GM12878 (cell line): Measurements from ENCODE around the gene TYRP1. TPM values are rescaled to one million over a fixed set of nuclear protein-coding genes. Genes with fewer than 3 reads are reported as not detected.

Source experiments
- ATAC-seq: fragments of 200-7000 bp; cut with Tn5 transposase; 3 replicates; pipeline ENCODE4 v1.9.1; 2020; ENCODE audit warnings: mild to moderate bottlenecking, moderate library complexity
- BruUV-seq: library from RNA; stranded (reverse); fragments of 400-500 nt; replicated peaks from 2 replicates; lab custom pipeline; 2021; lab: Mats Ljungman, UMichigan
- CTCF ChIA-PET: fragments of 300-600 bp; sonication (Branson Sonifier 250); formaldehyde crosslinking; extraction: SDS; loops from one replicate; lab custom pipeline; 2021; ENCODE audit warnings: inconsistent platforms; lab: Yijun Ruan, JAX
- POLR2A ChIA-PET: fragments of 350-600 bp; formaldehyde crosslinking; extraction: SDS; loops from one replicate; lab custom pipeline; 2021; ENCODE audit warnings: inconsistent platforms; lab: Charles Lee
- RAD21 ChIA-PET: fragments of 300-600 bp; sonication (Branson Sonifier 250); formaldehyde crosslinking; loops from one replicate; lab custom pipeline; 2023; ENCODE audit warnings: antibody characterized with exemption; ENCODE audit not compliant: unreplicated experiment; lab: Charles Lee
- SMC1A ChIA-PET: fragments of 300-600 bp; sonication (Branson Sonifier 250); formaldehyde crosslinking; loops from one replicate; lab custom pipeline; 2023; ENCODE audit not compliant: unreplicated experiment, uncharacterized antibody; lab: Charles Lee
- DNase-seq: peaks from one replicate; pipeline ENCODE4 v3.0.0-alpha.2; 2011; ENCODE audit warnings: low read depth, low spot score
- FAIRE-seq: peaks from 3 replicates; lab custom pipeline; 2011; peaks lifted over from hg19 to GRCh38; lab: Jason Lieb, UNC
- H2AFZ ChIP-seq: 2 replicates; pipeline ENCODE4 v1.6.0; 2011; ENCODE audit warnings: low read depth, low read length, control low read depth; ENCODE audit not compliant: control insufficient read depth
- H3K27ac ChIP-seq: 2 replicates; pipeline ENCODE4 v1.5.1; 2011; ENCODE audit warnings: control low read depth; ENCODE audit not compliant: control insufficient read depth, insufficient read depth
- H3K27me3 ChIP-seq, 2 experiments: replicated peaks in 1 of 2; 2 replicates each; pipeline versions ENCODE4 v1.6.0 to v1.6.1; 2011; ENCODE audit warnings: low read length in 1 of 2; ENCODE audit not compliant: control insufficient read depth in 2 of 2, insufficient read depth in 2 of 2
- H3K36me3 ChIP-seq, 2 experiments: 2 replicates each; pipeline ENCODE4 v1.5.1; 2011; ENCODE audit warnings: low read length in 1 of 2; ENCODE audit not compliant: control insufficient read depth in 2 of 2, insufficient read depth in 2 of 2
- H3K4me1 ChIP-seq: 2 replicates; pipeline ENCODE4 v1.6.1; 2011; ENCODE audit warnings: mild to moderate bottlenecking, low read length, moderate library complexity, mixed read lengths; ENCODE audit not compliant: control insufficient read depth, insufficient read depth
- H3K4me2 ChIP-seq: 2 replicates; pipeline ENCODE4 v1.6.0; 2011; ENCODE audit warnings: control low read depth; ENCODE audit not compliant: control insufficient read depth, insufficient read depth
- H3K4me3 ChIP-seq: fragments of 200-600 bp; sonication (generic); 2 replicates; pipeline ENCODE4 v1.5.1; 2016
- H3K79me2 ChIP-seq: 2 replicates; pipeline ENCODE4 v1.6.0; 2011; ENCODE audit warnings: low read length; ENCODE audit not compliant: control insufficient read depth, insufficient read depth
- H3K9ac ChIP-seq: 2 replicates; pipeline ENCODE4 v1.8.0; 2011; ENCODE audit warnings: low read length, control low read depth, mixed read lengths; ENCODE audit not compliant: control insufficient read depth, insufficient read depth
- H3K9me3 ChIP-seq: replicated peaks from 3 replicates; pipeline ENCODE4 v1.5.1; 2011; ENCODE audit warnings: mild to moderate bottlenecking, low read length; ENCODE audit not compliant: control insufficient read depth, insufficient read depth
- H4K20me1 ChIP-seq: 2 replicates; pipeline ENCODE4 v1.6.0; 2011; ENCODE audit not compliant: control insufficient read depth, insufficient read depth
- BCL11A ChIP-seq: IDR thresholded peaks from 2 replicates; pipeline ENCODE4 v1.6.1; 2011; ENCODE audit warnings: low read depth, low read length
- BHLHE40 ChIP-seq, 2 experiments: fragments of 450-650 bp in 1 of 2; IDR thresholded peaks; 2 replicates each; pipeline ENCODE4 v1.6.1; 2011 to 2017; ENCODE audit warnings: low read depth in 2 of 2, borderline replicate concordance in 1 of 2, improper control_type of control experiment in 1 of 2, low read length in 1 of 2, mild to moderate bottlenecking in 1 of 2
- CEBPZ ChIP-seq: fragments of 150-350 bp; IDR thresholded peaks from 2 replicates; pipeline ENCODE4 v1.6.1; 2016; ENCODE audit warnings: low read depth, low read length
- HDAC2 ChIP-seq: fragments of 200-600 bp; sonication (generic); IDR thresholded peaks from 2 replicates; pipeline ENCODE4 v1.6.1; 2017
- JUND ChIP-seq: IDR thresholded peaks from 2 replicates; pipeline ENCODE4 v1.6.1; 2012; ENCODE audit warnings: low read depth, mild to moderate bottlenecking, low read length, improper control_type of control experiment, moderate library complexity
- MEF2B ChIP-seq: fragments of 450-650 bp; IDR thresholded peaks from 2 replicates; pipeline ENCODE4 v1.6.1; 2018; ENCODE audit warnings: mild to moderate bottlenecking, moderate library complexity; ENCODE audit not compliant: partially characterized antibody, poor library complexity, severe bottlenecking
- NFXL1 ChIP-seq: fragments of 450-650 bp; IDR thresholded peaks from 2 replicates; pipeline ENCODE4 v1.6.1; 2017; ENCODE audit warnings: antibody characterized with exemption, mild to moderate bottlenecking, borderline replicate concordance
- NRF1 ChIP-seq: conservative IDR thresholded peaks from 2 replicates; pipeline ENCODE4 v1.6.1; 2011; ENCODE audit warnings: mild to moderate bottlenecking, low read depth, low read length, improper control_type of control experiment
- PAX8 ChIP-seq: fragments of 450-650 bp; IDR thresholded peaks from 2 replicates; pipeline ENCODE4 v1.6.1; 2017; ENCODE audit warnings: mild to moderate bottlenecking, moderate library complexity
- POLR2AphosphoS5 ChIP-seq: IDR thresholded peaks from 2 replicates; pipeline ENCODE4 v1.6.1; 2011; ENCODE audit warnings: mild to moderate bottlenecking, low read length, inconsistent platforms
- POU2F2 ChIP-seq: IDR thresholded peaks from 3 replicates; pipeline ENCODE4 v1.6.1; 2011; ENCODE audit warnings: low read depth, mild to moderate bottlenecking, low read length, borderline replicate concordance
- RAD21 ChIP-seq: IDR thresholded peaks from 2 replicates; pipeline ENCODE4 v1.6.1; 2011; ENCODE audit warnings: mild to moderate bottlenecking, low read depth, low read length, moderate library complexity; ENCODE audit not compliant: insufficient read depth
- SIX5 ChIP-seq: IDR thresholded peaks from 2 replicates; pipeline ENCODE4 v1.6.1; 2011; ENCODE audit warnings: mild to moderate bottlenecking, low read depth, low read length, moderate library complexity; ENCODE audit not compliant: severe bottlenecking
- STAT1 ChIP-seq: fragments of 450-650 bp; conservative IDR thresholded peaks from 2 replicates; pipeline ENCODE4 v1.6.1; 2014; ENCODE audit warnings: antibody characterized with exemption, mild to moderate bottlenecking
- TBL1XR1 ChIP-seq: IDR thresholded peaks from 2 replicates; pipeline ENCODE4 v1.6.1; 2012; ENCODE audit warnings: low read depth, low read length, improper control_type of control experiment
- ZBTB4 ChIP-seq: fragments of 450-650 bp; formaldehyde crosslinking; IDR thresholded peaks from 2 replicates; pipeline ENCODE4 v1.4.0; 2022; ENCODE audit warnings: mild to moderate bottlenecking, moderate library complexity
- ZSCAN29 ChIP-seq: fragments of 450-650 bp; IDR thresholded peaks from 2 replicates; pipeline ENCODE4 v1.6.1; 2017; ENCODE audit warnings: mild to moderate bottlenecking, moderate library complexity
- WGBS: methylation state at CpG from one replicate; pipeline ENCODE4 v1.1.6; 2016; ENCODE audit warnings: low lambda C conversion rate; ENCODE audit not compliant: insufficient replicate concordance, insufficient coverage; ENCODE audit errors: missing lambda C conversion rate; 5-methylcytosine and 5-hydroxymethylcytosine counted together
- in situ Hi-C: fragments of 300-500 bp; cut with MboI; formaldehyde crosslinking; loops from 9 replicates; pipeline ENCODE4 v1.14.3; 2018; ENCODE audit warnings: mixed read lengths
- intact Hi-C: fragments of 100-400 bp; cut with micrococcal nuclease; formaldehyde crosslinking; loops from one replicate; pipeline ENCODE4 v1.14.2; 2022; ENCODE audit not compliant: unreplicated experiment
- polyA plus RNA-seq, 11 experiments: library from polyadenylated mRNA; depleted of rRNA in 4 of 11; unstranded in 6 of 11; stranded (reverse) in 5 of 11; fragments of >200 nt; fragmentation: Nextera tagmentation in 4 of 11; fragmentation: Illumina TruSeq in 1 of 11; extraction: Ambion mirVana in 4 of 11; extraction: Trizol in 1 of 11; gene quantifications; 1 replicate in 1 of 11; 2 replicates in 10 of 11; pipeline versions ENCODE4 v1.2.1 to v1.2.3, GENCODE V29; 2011 to 2016; ENCODE audit warnings: inconsistent platforms in 2 of 11, missing spikeins in 2 of 11, low read depth in 1 of 11
- total RNA-seq, 4 experiments: library from RNA; depleted of rRNA in 3 of 4; stranded (reverse); fragments of >200 nt in 3 of 4; fragmentation: Illumina TruSeq in 1 of 4; extraction: Trizol in 1 of 4; gene quantifications; 2 replicates each; pipeline versions ENCODE4 v1.2.1 to v1.2.3, GENCODE V29; 2013 to 2021

The TYRP1 gene
- total and polyA plus RNA-seq, 10 of the 15 experiments (the other 5 are each of a cell fraction or from before 2014, with no cell fraction given), result 0.01 TPM; not detected in 9

GRCh38 chr9:12753931-12754330 lies 60.7 kb downstream of the TYRP1 start:
- CTCF ChIA-PET, result interaction anchor here (1.3 to 1.7 kb wide), 2 partner anchors 22 to 23 kb away, joined by 3 read pairs; no protein-coding TSS in a partner anchor

More at GRCh38 chr9:12753931-12754330, 60.7 kb downstream of the TYRP1 start:
- ATAC-seq (no peak), FAIRE-seq (no peak), DNase-seq (no peak)
- in situ Hi-C loops (no loop called here), intact Hi-C loops (no loop called here)
- Histone ChIP-seq H3K9me3 (no peaks in the 10 kb centered on the region), H3K9ac (no peak overlapping the region), H3K4me1 (no peaks in the 10 kb centered on the region), H3K36me3 (no peaks in the 10 kb centered on the region), H3K4me2 (no peak overlapping the region), H3K4me3 (no peak overlapping the region), H4K20me1 (no peaks in the 10 kb centered on the region), H3K27me3 (no peaks in the 10 kb centered on the region), H2AFZ (no peak overlapping the region), H3K27ac (no peak overlapping the region), H3K79me2 (no peaks in the 10 kb centered on the region)
- no TSS peak for BruUV-seq
- POLR2A ChIA-PET, result no interaction called here
- RAD21 ChIA-PET, result interaction anchor here (1.3 kb wide), 1 partner anchor 32 kb away, joined by 3 read pairs; no protein-coding TSS in a partner anchor
- TF ChIP-seq TBL1XR1, result no peak
- no peak for TF ChIP-seq POLR2AphosphoS5
- no peak for TF ChIP-seq CEBPZ
- TF ChIP-seq ZBTB4 (CRISPR knock-in tag), result no peak
- no peak for TF ChIP-seq BHLHE40 (IDR thresholded peaks at IDR 0.05; ENCODE audit: borderline replicate concordance in 1 of 2, low read depth in 2 of 2, low read length in 1 of 2)
- no peak for TF ChIP-seq SIX5
- TF ChIP-seq STAT1, result no peak
- no peak for TF ChIP-seq NFXL1
- no peak for TF ChIP-seq PAX8
- TF ChIP-seq HDAC2, result no peak
- no peak for TF ChIP-seq RAD21
- TF ChIP-seq POU2F2, result no peak
- TF ChIP-seq JUND, result no peak
- TF ChIP-seq BCL11A, result no peak
- TF ChIP-seq MEF2B, result no peak
- TF ChIP-seq NRF1, result no peak
- TF ChIP-seq ZSCAN29, result no peak
- WGBS, result 97% methylated on average over 3 of the region's 3 CpGs
- SMC1A ChIA-PET, result interaction anchor here (0.7 to 2.1 kb wide), 3 partner anchors 11 to 64 kb away, joined by 3 to 8 read pairs (median 3); no protein-coding TSS in a partner anchor
